ENCODE data around the gene GPR21.

GPR21 gene

DNA sequence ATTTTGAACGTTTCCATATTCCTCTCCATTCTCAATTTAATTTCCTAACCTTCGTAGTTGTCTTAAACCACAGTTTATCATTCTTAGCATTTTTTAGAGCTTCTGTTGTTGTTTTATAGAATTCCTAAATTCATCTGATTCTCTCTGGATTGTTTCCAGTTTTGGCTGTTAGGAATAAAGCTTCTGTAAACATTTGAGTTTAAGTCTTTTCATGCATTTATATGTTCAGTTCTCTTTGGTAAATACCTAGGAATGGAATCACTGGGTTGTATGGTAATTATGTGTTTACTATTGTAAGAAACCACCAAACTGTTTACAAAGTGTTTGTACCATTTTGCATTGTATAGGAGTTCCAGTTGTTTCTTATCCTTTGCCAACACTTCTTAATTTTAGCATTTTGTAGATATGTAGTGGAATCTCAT lies 29.7 kb downstream of the GPR21 start:
- Histone ChIP-seq H3K4me1 (ENCODE audit: low read length) (no peaks in the 10 kb centered on the region), H3K9me3 (replicated peaks; ENCODE audit: insufficient read depth, low read length) (no peaks in the 10 kb centered on the region), H3K79me2 (ENCODE audit: low read length) (no peaks in the 10 kb centered on the region), H4K20me1 (ENCODE audit: insufficient read depth, low read length) (no peaks in the 10 kb centered on the region), H3K9ac (ENCODE audit: low read length) (no peak overlapping the region), H3F3A (ENCODE audit: insufficient read depth, low read length) (no peaks in the 10 kb centered on the region), H3K36me3 (replicated peaks; ENCODE audit: insufficient read depth, low read length) (no peaks in the 10 kb centered on the region), H3K27ac (ENCODE audit: low read length) (no peak overlapping the region), H3K27me3 (replicated peaks; ENCODE audit: insufficient read depth, low read length) (no peaks in the 10 kb centered on the region), H2AFZ (ENCODE audit: low read length) (no peak overlapping the region), H3K4me3 (ENCODE audit: low read length) (no peak overlapping the region), H3K4me2 (ENCODE audit: low read depth, low read length) (no peak overlapping the region), H3K9me2 (replicated peaks; ENCODE audit: insufficient read depth, low read length) (no peaks in the 10 kb centered on the region)
- TF ChIP-seq, protein P1, sequence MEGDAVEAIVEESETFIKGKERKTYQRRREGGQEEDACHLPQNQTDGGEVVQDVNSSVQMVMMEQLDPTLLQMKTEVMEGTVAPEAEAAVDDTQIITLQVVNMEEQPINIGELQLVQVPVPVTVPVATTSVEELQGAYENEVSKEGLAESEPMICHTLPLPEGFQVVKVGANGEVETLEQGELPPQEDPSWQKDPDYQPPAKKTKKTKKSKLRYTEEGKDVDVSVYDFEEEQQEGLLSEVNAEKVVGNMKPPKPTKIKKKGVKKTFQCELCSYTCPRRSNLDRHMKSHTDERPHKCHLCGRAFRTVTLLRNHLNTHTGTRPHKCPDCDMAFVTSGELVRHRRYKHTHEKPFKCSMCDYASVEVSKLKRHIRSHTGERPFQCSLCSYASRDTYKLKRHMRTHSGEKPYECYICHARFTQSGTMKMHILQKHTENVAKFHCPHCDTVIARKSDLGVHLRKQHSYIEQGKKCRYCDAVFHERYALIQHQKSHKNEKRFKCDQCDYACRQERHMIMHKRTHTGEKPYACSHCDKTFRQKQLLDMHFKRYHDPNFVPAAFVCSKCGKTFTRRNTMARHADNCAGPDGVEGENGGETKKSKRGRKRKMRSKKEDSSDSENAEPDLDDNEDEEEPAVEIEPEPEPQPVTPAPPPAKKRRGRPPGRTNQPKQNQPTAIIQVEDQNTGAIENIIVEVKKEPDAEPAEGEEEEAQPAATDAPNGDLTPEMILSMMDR (IDR thresholded peaks at IDR 0.05; ENCODE audit: low read length), result no peak
- no peak for TF ChIP-seq EZH2phosphoT487 (IDR thresholded peaks at IDR 0.05; ENCODE audit: low read length)
- no peak for TF ChIP-seq EZH2 (optimal IDR thresholded peaks at IDR 0.05; ENCODE audit: low read depth, low read length)
- no peak for DNase-seq

DNA sequence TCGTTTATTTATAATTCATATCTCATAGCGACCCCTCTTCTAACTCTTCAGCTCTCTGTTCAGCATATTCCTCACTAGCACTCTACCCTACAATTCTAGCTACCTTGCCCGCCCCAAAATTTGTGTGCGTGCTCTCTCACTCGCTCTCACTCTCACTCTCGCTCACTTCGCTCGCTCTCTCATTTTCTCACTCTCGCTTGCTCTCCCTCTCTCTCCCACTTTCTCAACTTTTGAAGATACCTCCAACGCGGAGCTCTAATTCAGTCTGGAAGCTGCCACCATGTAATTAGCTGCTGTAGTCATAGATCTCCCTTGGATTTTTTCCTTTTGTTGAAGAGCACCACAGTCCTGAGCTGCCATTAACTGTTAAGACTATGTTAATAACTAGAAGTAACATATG lies 30.4 kb downstream of the GPR21 start:
- Histone ChIP-seq H3K27ac (ENCODE audit: low read length) (no peak overlapping the region), H3K36me3 (replicated peaks; ENCODE audit: insufficient read depth, low read length) (no peaks in the 10 kb centered on the region), H3K4me2 (ENCODE audit: low read depth, low read length) (no peak overlapping the region)

DNA sequence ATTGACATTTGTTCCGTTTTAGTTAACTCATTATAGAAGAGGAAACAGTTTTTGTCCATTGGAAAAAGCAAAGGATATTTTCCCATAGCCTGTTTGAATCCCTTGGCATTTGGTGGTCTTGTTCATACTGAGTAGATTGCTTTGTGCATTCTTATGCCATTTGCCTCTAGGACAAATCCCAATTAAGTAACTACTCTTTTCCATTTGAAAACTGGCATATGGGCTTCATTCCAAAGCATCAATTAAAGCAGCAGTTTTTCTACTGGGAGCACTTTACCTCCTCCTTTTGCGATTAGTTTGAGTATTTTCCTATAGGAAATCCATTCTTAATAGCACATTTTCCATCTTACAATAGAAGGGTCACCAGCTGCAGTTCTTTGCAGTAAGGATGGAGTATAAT lies 31.2 kb downstream of the GPR21 start:
- no peak overlapping the region for H3K4me2 ChIP-seq (ENCODE audit: low read depth, low read length)
- no peaks in the 10 kb centered on the region for H3K36me3 ChIP-seq (replicated peaks; ENCODE audit: insufficient read depth, low read length)
- no peak overlapping the region for H3K27ac ChIP-seq (ENCODE audit: low read length)
- H3F3A ChIP-seq (ENCODE audit: insufficient read depth, low read length), result no peaks in the 10 kb centered on the region
- H3K27me3 ChIP-seq (replicated peaks; ENCODE audit: insufficient read depth, low read length), result no peaks in the 10 kb centered on the region
- no peaks in the 10 kb centered on the region for H3K4me1 ChIP-seq (ENCODE audit: low read length)
- no peaks in the 10 kb centered on the region for H3K79me2 ChIP-seq (ENCODE audit: low read length)
- no peaks in the 10 kb centered on the region for H3K9me3 ChIP-seq (replicated peaks; ENCODE audit: insufficient read depth, low read length)
- no peaks in the 10 kb centered on the region for H4K20me1 ChIP-seq (ENCODE audit: insufficient read depth, low read length)
- no peak for DNase-seq
- H2AFZ ChIP-seq (ENCODE audit: low read length), result no peak overlapping the region
- H3K9ac ChIP-seq (ENCODE audit: low read length), result no peak overlapping the region
- no peak overlapping the region for H3K4me3 ChIP-seq (ENCODE audit: low read length)
- no peaks in the 10 kb centered on the region for H3K9me2 ChIP-seq (replicated peaks; ENCODE audit: insufficient read depth, low read length)
- TF ChIP-seq EZH2phosphoT487 (IDR thresholded peaks at IDR 0.05; ENCODE audit: low read length) (no peak), EZH2 (optimal IDR thresholded peaks at IDR 0.05; ENCODE audit: low read depth, low read length) (no peak)
- TF ChIP-seq, protein P1 (IDR thresholded peaks at IDR 0.05; ENCODE audit: low read length), result no peak

More for the DNA sequence above, 30.4 kb downstream of the GPR21 start:
- Histone ChIP-seq H3K9me2 (replicated peaks; ENCODE audit: insufficient read depth, low read length) (no peaks in the 10 kb centered on the region), H3K4me3 (ENCODE audit: low read length) (no peak overlapping the region), H4K20me1 (ENCODE audit: insufficient read depth, low read length) (no peaks in the 10 kb centered on the region), H3K4me1 (ENCODE audit: low read length) (no peaks in the 10 kb centered on the region), H3K79me2 (ENCODE audit: low read length) (no peaks in the 10 kb centered on the region), H3F3A (ENCODE audit: insufficient read depth, low read length) (no peaks in the 10 kb centered on the region), H2AFZ (ENCODE audit: low read length) (no peak overlapping the region), H3K27me3 (replicated peaks; ENCODE audit: insufficient read depth, low read length) (no peaks in the 10 kb centered on the region), H3K9me3 (replicated peaks; ENCODE audit: insufficient read depth, low read length) (no peaks in the 10 kb centered on the region), H3K9ac (ENCODE audit: low read length) (no peak overlapping the region)
- TF ChIP-seq EZH2phosphoT487 (IDR thresholded peaks at IDR 0.05; ENCODE audit: low read length) (no peak), EZH2 (optimal IDR thresholded peaks at IDR 0.05; ENCODE audit: low read depth, low read length) (no peak)
- TF ChIP-seq, protein P1 (IDR thresholded peaks at IDR 0.05; ENCODE audit: low read length), result no peak
- DNase-seq, result no peak

Data from MM.1S (cell line).